Panc1 (cell line): ENCODE data around the gene UBTD1.

ENCODE experiments used
- CTCF ChIP-seq: fragments of 450-650 bp; IDR thresholded peaks from 2 replicates; pipeline ENCODE4 v1.5.1; 2017; ENCODE audit warnings: mild to moderate bottlenecking
- POLR2AphosphoS5 ChIP-seq: IDR thresholded peaks from 2 replicates; pipeline ENCODE4 v1.6.1; 2012; ENCODE audit warnings: mild to moderate bottlenecking, low read depth, low read length, moderate library complexity
- TCF7L2 ChIP-seq: IDR thresholded peaks from 2 replicates; pipeline ENCODE4 v1.6.1; 2011; ENCODE audit warnings: mild to moderate bottlenecking, low read depth, low read length, inconsistent platforms
- TF ChIP-seq, protein P1 (sequence below), 2 experiments: IDR thresholded peaks; 2 replicates each; pipeline ENCODE4 v1.6.1; 2011 to 2012; ENCODE audit warnings: low read depth in 2 of 2, control low read depth in 1 of 2, low read length in 1 of 2, mild to moderate bottlenecking in 1 of 2, moderate library complexity in 1 of 2; ENCODE audit not compliant: insufficient read depth in 1 of 2

- no peak for TF ChIP-seq CTCF
- TF ChIP-seq, protein P1, sequence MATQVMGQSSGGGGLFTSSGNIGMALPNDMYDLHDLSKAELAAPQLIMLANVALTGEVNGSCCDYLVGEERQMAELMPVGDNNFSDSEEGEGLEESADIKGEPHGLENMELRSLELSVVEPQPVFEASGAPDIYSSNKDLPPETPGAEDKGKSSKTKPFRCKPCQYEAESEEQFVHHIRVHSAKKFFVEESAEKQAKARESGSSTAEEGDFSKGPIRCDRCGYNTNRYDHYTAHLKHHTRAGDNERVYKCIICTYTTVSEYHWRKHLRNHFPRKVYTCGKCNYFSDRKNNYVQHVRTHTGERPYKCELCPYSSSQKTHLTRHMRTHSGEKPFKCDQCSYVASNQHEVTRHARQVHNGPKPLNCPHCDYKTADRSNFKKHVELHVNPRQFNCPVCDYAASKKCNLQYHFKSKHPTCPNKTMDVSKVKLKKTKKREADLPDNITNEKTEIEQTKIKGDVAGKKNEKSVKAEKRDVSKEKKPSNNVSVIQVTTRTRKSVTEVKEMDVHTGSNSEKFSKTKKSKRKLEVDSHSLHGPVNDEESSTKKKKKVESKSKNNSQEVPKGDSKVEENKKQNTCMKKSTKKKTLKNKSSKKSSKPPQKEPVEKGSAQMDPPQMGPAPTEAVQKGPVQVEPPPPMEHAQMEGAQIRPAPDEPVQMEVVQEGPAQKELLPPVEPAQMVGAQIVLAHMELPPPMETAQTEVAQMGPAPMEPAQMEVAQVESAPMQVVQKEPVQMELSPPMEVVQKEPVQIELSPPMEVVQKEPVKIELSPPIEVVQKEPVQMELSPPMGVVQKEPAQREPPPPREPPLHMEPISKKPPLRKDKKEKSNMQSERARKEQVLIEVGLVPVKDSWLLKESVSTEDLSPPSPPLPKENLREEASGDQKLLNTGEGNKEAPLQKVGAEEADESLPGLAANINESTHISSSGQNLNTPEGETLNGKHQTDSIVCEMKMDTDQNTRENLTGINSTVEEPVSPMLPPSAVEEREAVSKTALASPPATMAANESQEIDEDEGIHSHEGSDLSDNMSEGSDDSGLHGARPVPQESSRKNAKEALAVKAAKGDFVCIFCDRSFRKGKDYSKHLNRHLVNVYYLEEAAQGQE (IDR thresholded peaks at IDR 0.05; ENCODE audit: insufficient read depth in 1 of 2, low read depth in 2 of 2, low read length in 1 of 2): no peak
- no peak for TF ChIP-seq POLR2AphosphoS5
- TF ChIP-seq TCF7L2: no peak
Measured at GRCh38 chr10:97475936-97476594, 22.7 kb upstream of the UBTD1 start.
